ENCODE results near the gene MACC1.

The MACC1 gene

DNA sequence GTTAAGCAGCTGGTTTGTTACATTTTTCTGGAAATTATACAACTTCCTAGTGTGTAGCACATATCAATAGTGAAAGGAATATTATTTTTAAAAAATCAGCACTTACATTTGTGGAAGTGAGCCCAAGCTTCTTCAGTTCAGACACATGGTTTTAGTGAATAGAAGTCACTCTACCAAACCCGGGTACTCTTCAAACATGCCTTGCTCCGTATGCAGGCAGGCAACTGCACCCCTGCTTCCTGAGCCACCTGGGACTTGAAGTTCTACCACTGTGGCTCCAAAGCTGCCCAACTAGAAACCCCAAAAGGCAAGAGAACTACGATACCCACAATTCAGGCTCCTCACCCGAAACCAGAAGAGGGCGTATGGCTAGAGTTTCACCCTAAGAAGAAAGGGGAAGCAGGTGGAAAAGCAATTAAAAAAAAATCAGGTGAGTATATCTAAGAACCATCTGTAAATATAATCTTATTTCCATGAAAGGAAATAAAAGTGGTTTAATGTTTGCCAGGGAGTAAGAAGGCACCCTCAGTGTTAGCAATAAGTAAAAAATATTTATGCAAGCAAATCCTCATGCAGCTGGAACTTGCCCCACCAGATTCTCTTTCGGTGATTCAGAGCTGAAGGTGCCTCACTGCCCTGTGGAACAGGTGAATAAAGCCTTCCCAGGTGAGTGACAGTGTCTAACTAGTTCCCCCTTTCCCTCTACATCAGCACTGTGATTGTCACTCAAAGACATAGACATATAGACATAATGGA is at the start of gene MACC1:
Gene MACC1, minus strand, starts transcription at position 192 of the 756 bp plus-strand sequence. CDS start 55,522 bp downstream, outside the sequence.
- no peak within 1 kb of the TSS for H3K27ac Mint-ChIP-seq
- H3K4me1 Mint-ChIP-seq (ENCODE audit: low read depth): peaks cover 44% of the 10 kb centered on the region
- H3K9me3 Mint-ChIP-seq: no peaks in the 10 kb centered on the region
- no peaks in the 10 kb centered on the region for H3K36me3 Mint-ChIP-seq (ENCODE audit: low read depth)
- H3K27me3 Mint-ChIP-seq: no peaks in the 10 kb centered on the region
- peak within 1 kb of the TSS; percentile 41 for H3K4me3 Mint-ChIP-seq

- Mint-ChIP-seq H3K4me3 (no peak overlapping the region), H3K27me3 (no peaks in the 10 kb centered on the region), H3K27ac (no peak overlapping the region), H3K4me1 (ENCODE audit: low read depth) (peaks cover 5% of the 10 kb centered on the region), H3K36me3 (ENCODE audit: low read depth) (no peaks in the 10 kb centered on the region), H3K9me3 (peaks cover 3% of the 10 kb centered on the region)
Measured at GRCh38 chr7:20264623-20265022, 47.4 kb upstream of the MACC1 start.

DNA sequence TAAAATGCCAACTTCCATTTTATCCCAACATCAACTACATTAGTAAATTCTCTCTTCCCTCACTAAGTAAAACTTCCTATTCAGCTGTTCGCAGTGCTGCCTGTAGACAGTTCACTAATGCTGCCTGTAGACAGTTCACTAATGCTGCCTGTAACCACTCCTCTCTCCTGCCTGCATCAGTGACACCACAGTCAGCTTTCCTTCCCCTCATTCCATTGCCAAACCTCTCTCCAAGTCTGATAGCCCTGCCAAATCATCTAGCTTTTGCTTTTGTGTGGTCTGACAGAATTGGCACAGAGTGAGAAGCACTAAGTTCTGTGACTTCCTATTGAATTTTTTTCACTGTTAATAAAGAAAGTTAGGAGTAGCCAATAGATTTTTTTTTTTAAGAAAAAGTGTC is 43.0 kb upstream of the MACC1 start:
- Mint-ChIP-seq H3K27me3 (no peaks in the 10 kb centered on the region), H3K4me3 (no peak overlapping the region), H3K4me1 (ENCODE audit: low read depth) (no peaks in the 10 kb centered on the region), H3K9me3 (no peaks in the 10 kb centered on the region), H3K27ac (no peak overlapping the region), H3K36me3 (ENCODE audit: low read depth) (no peaks in the 10 kb centered on the region)

DNA sequence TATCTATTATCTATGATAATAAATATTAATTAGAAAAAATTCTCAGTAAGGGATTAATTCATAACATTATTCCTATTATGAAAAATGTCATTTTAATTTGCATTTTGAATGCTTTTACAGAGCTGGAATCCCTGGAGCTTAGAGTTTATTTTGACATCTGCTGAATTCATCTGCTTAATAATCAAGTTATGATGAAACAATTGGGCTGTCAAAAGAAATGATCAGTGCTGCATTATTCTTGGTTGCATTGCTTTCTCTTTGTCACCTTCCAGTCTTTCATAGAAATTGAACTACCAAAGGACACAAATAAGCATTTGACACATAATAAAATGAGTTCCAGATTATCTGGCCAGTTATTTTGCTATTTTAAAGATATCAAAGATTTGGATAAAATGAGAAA is 40.0 kb upstream of the MACC1 start:
- Mint-ChIP-seq H3K4me1 (ENCODE audit: low read depth) (no peaks in the 10 kb centered on the region), H3K27me3 (no peaks in the 10 kb centered on the region), H3K27ac (no peak overlapping the region), H3K36me3 (ENCODE audit: low read depth) (no peaks in the 10 kb centered on the region), H3K9me3 (no peaks in the 10 kb centered on the region), H3K4me3 (no peak overlapping the region)

GRCh38 chr7:20249920-20250319 is 32.7 kb upstream of the MACC1 start:
- no peak overlapping the region for H3K27ac Mint-ChIP-seq
- H3K27me3 Mint-ChIP-seq: peaks cover 9% of the 10 kb centered on the region
- H3K4me1 Mint-ChIP-seq (ENCODE audit: low read depth): no peaks in the 10 kb centered on the region
- H3K9me3 Mint-ChIP-seq: peaks cover 3% of the 10 kb centered on the region
- H3K36me3 Mint-ChIP-seq (ENCODE audit: low read depth): no peaks in the 10 kb centered on the region
- H3K4me3 Mint-ChIP-seq: no peak overlapping the region

DNA sequence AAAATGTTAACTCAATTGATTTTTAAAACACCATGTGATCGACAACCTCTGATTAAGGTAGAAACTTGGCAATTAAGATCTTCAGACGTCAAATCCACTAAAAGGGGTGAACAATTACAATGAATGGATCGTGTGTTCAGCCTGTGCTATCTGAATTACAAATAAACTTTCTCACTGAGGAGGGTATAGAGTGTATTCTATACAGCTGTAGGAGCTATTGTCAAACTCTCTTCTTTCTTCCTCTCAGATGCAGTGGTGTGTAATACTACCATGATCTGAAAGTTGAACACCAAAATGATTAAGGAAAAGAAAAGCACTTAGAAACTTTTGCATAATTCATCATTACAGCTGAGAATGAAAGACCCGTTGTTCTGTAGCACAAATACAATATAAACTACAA is 32.2 kb upstream of the MACC1 start:
- H3K27ac Mint-ChIP-seq: no peak overlapping the region
- H3K4me1 Mint-ChIP-seq (ENCODE audit: low read depth): no peaks in the 10 kb centered on the region
- H3K9me3 Mint-ChIP-seq: peaks cover 3% of the 10 kb centered on the region
- H3K36me3 Mint-ChIP-seq (ENCODE audit: low read depth): no peaks in the 10 kb centered on the region
- peaks cover 9% of the 10 kb centered on the region for H3K27me3 Mint-ChIP-seq
- no peak overlapping the region for H3K4me3 Mint-ChIP-seq

GRCh38 chr7:20246236-20246635 is 29.1 kb upstream of the MACC1 start:
- Mint-ChIP-seq H3K27ac (no peak overlapping the region), H3K36me3 (ENCODE audit: low read depth) (no peaks in the 10 kb centered on the region), H3K4me1 (ENCODE audit: low read depth) (no peaks in the 10 kb centered on the region), H3K27me3 (peaks cover 9% of the 10 kb centered on the region), H3K9me3 (peaks cover 3% of the 10 kb centered on the region), H3K4me3 (no peak overlapping the region)

- H3K4me1 Mint-ChIP-seq (ENCODE audit: low read depth): peaks cover 13% of the 10 kb centered on the region
- H3K36me3 Mint-ChIP-seq (ENCODE audit: low read depth): no peaks in the 10 kb centered on the region
- no peaks in the 10 kb centered on the region for H3K9me3 Mint-ChIP-seq
- H3K27me3 Mint-ChIP-seq: peaks cover 4% of the 10 kb centered on the region
- H3K27ac Mint-ChIP-seq: no peak overlapping the region
- H3K4me3 Mint-ChIP-seq: no peak overlapping the region
Measured at GRCh38 chr7:20244334-20245120, 27.3 kb upstream of the MACC1 start.

GRCh38 chr7:20241911-20242261 is 24.7 kb upstream of the MACC1 start:
- Mint-ChIP-seq H3K4me1 (ENCODE audit: low read depth) (peaks cover 31% of the 10 kb centered on the region), H3K36me3 (ENCODE audit: low read depth) (no peaks in the 10 kb centered on the region), H3K27ac (no peak overlapping the region)

GRCh38 chr7:20241194-20241910 is 24.2 kb upstream of the MACC1 start:
- Mint-ChIP-seq H3K4me3 (no peak overlapping the region), H3K27ac (no peak overlapping the region), H3K4me1 (ENCODE audit: low read depth) (peaks cover 34% of the 10 kb centered on the region)

More at GRCh38 chr7:20241911-20242261, 24.7 kb upstream of the MACC1 start:
- Mint-ChIP-seq H3K4me3 (no peak overlapping the region), H3K27me3 (peaks cover 3% of the 10 kb centered on the region), H3K9me3 (peaks cover under 1% of the 10 kb centered on the region)

GRCh38 chr7:20240080-20240926 is 23.1 kb upstream of the MACC1 start:
- Mint-ChIP-seq H3K4me1 (ENCODE audit: low read depth) (peaks cover 34% of the 10 kb centered on the region), H3K36me3 (ENCODE audit: low read depth) (no peaks in the 10 kb centered on the region), H3K27ac (peak overlapping the region; percentile 72), H3K9me3 (peaks cover 4% of the 10 kb centered on the region), H3K4me3 (peak overlapping the region; percentile 11), H3K27me3 (peaks cover 7% of the 10 kb centered on the region)

More at GRCh38 chr7:20241194-20241910, 24.2 kb upstream of the MACC1 start:
- Mint-ChIP-seq H3K27me3 (peaks cover 3% of the 10 kb centered on the region), H3K9me3 (peaks cover 4% of the 10 kb centered on the region), H3K36me3 (ENCODE audit: low read depth) (no peaks in the 10 kb centered on the region)

DNA sequence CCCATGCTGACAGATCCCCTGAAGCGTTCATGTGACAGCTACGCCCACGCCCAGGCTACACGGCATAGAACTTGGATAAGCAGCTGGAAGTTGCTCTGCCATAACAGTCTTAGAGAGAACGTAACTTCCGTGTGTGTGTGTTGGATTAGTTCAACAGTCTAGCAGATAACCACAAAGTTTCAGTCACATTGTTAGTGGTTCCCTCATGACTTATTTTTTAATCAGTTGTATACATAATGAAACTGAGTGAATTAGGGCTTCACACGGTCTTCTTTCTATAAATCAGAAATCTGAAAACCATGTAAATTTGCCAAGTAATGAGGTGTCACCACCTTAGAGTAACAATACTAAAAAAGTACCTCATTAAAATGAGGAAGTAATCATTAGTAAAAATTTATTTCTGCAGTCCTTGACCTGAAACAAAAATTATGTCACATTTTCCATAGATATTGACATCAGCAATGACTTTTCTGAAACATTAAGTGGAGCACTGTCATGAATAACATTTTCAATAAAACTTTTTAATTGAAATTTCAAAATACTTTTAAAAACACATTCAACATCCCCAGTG is 21.7 kb upstream of the MACC1 start:
- Mint-ChIP-seq H3K27me3 (peaks cover 11% of the 10 kb centered on the region), H3K27ac (no peak overlapping the region), H3K4me1 (ENCODE audit: low read depth) (peaks cover 34% of the 10 kb centered on the region), H3K36me3 (ENCODE audit: low read depth) (no peaks in the 10 kb centered on the region), H3K4me3 (no peak overlapping the region), H3K9me3 (peaks cover 4% of the 10 kb centered on the region)

DNA sequence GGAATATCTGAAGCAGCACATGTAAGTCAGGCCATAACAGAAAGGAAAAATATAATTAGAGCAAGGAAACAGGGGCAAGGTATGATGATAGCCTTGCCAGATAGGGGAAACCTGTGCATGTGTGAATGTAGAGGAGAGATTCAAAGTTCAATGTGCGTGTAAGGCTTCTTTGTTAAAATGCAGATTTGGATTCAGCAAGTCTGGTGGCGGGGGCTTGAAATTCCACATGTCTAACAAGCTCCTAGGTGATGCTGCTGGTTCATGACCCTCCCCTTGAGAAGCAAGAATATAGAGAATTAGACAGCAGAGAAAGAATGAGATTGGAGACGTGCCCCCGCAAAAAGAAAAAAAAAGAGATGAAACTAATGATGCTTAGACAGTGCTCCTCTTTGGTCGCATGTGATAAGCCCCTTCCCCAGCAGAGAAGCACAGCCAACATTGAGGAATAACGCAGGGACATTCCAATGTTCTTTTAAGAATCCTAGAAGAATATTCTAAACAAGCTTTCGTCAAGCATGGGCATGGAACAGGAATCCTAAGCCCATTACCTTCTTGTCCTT is 21.1 kb upstream of the MACC1 start:
- H3K36me3 Mint-ChIP-seq (ENCODE audit: low read depth): no peaks in the 10 kb centered on the region
- H3K27me3 Mint-ChIP-seq: peaks cover 11% of the 10 kb centered on the region
- H3K4me1 Mint-ChIP-seq (ENCODE audit: low read depth): peaks cover 34% of the 10 kb centered on the region
- H3K4me3 Mint-ChIP-seq: no peak overlapping the region
- H3K9me3 Mint-ChIP-seq: peaks cover 4% of the 10 kb centered on the region
- H3K27ac Mint-ChIP-seq: peak overlapping the region; percentile 24

All from stimulated activated naive CD8-positive, alpha-beta T cell treated with anti-CD3 and anti-CD28 coated beads, Interleukin-15, Interleukin-2, amounts not matched to agents 100 ng/mL and 50 ng/mL, for 24 hours (primary cell).